GM21619 (cell line): Measurements from ENCODE around the gene METAP1.
"Not testable (repeated sequence)": the region's sequence is repeated elsewhere in the genome, so short reads cannot be mapped to it uniquely, and the experiment has no call there.

Experiments
- ATAC-seq: cut with Tn5 transposase; IDR thresholded peaks from one replicate; pipeline ENCODE4 v1.9.1; 2021; ENCODE audit not compliant: unreplicated experiment

The METAP1 gene

GRCh38 chr4:98995183-98996055 is at the start of gene METAP1:
TSS of gene METAP1 (plus strand) at chr4:98995721. CDS start at chr4:98995754, 33 bp downstream.
- peak; percentile 92 for ATAC-seq

- no peak for ATAC-seq
These were observed 49.2 kb upstream of the METAP1 start for GRCh38 chr4:98946359-98946758.

- ATAC-seq, result no peak
These were observed 44.6 kb upstream of the METAP1 start for GRCh38 chr4:98950925-98951324.

- no peak for ATAC-seq
These were observed 43.8 kb upstream of the METAP1 start for GRCh38 chr4:98951710-98952109.

GRCh38 chr4:98955229-98955628 is 40.3 kb upstream of the METAP1 start:
- no peak for ATAC-seq

- ATAC-seq, result no peak
These were observed 37.5 kb upstream of the METAP1 start for GRCh38 chr4:98958065-98958464.

- ATAC-seq, result no peak
These were observed 36.1 kb upstream of the METAP1 start for GRCh38 chr4:98959411-98959810.

GRCh38 chr4:98961770-98962169 is 33.8 kb upstream of the METAP1 start:
- ATAC-seq, result no peak

- ATAC-seq, result no peak
These were observed 31.7 kb upstream of the METAP1 start for GRCh38 chr4:98963538-98964433.

GRCh38 chr4:98966926-98967325 is 28.6 kb upstream of the METAP1 start:
- no peak for ATAC-seq

- no peak for ATAC-seq
These were observed 27.7 kb upstream of the METAP1 start for GRCh38 chr4:98967786-98968329.

GRCh38 chr4:98969878-98970785 is 25.4 kb upstream of the METAP1 start:
- ATAC-seq, result no peak

- ATAC-seq, result no peak
These were observed 18.8 kb upstream of the METAP1 start for GRCh38 chr4:98976716-98977115.

- ATAC-seq, result no peak
These were observed 18.0 kb upstream of the METAP1 start for GRCh38 chr4:98977557-98977956.

- ATAC-seq, result no peak
These were observed 7.8 kb upstream of the METAP1 start for GRCh38 chr4:98987720-98988119.

GRCh38 chr4:98992835-98993234 is 2.7 kb upstream of the METAP1 start:
- not testable (repeated sequence) for ATAC-seq

GRCh38 chr4:98993419-98994071 is 2.0 kb upstream of the METAP1 start:
- no peak for ATAC-seq

GRCh38 chr4:98994474-98995182 is 893 bp upstream of the METAP1 start:
- no peak for ATAC-seq

- peak; percentile 19 for ATAC-seq
These were observed 689 bp downstream of the METAP1 start for GRCh38 chr4:98996056-98996764.
